Measurements from ENCODE around the gene PODXL. TPM values are rescaled to one million over a fixed set of nuclear protein-coding genes. Genes with fewer than 3 reads are reported as not detected.

The PODXL gene
- total and polyA plus RNA-seq, 2 of the 8 experiments (the other 6 are each of a cell fraction or from before 2014, with no cell fraction given) = 638 to 925 TPM

DNA sequence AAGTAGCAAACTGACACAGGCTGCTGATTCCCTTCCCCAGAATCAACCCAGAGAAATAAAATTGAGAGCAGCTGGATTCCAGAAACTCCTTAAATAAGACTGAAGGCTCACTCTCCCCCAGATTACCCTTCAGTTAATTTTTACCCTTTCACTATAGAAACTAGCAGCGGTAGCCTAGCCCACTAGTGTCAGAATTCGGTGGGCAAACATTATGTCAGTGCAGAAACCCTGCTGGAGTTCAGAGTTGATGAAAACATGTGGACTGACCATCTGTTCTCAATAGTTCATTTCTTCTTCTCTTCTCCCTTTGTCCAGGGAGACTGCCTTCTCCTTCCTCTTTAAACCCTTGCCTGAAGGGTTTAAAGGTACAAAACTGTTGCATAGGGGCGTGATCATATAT lies 100.1 kb downstream of the PODXL start:
- Histone ChIP-seq H3K56ac (replicated peaks; ENCODE audit: insufficient read length, low read depth, low read length) (no peak overlapping the region), H2BK120ac (replicated peaks; ENCODE audit: low read depth, low read length) (no peak overlapping the region), H2AK5ac (ENCODE audit: low read depth, low read length) (no peak overlapping the region), H3K4ac (replicated peaks; ENCODE audit: insufficient read length, low read depth, low read length) (no peak overlapping the region), H3K4me1 (replicated peaks in 1 of 4; ENCODE audit: control insufficient read depth in 3 of 4, insufficient read depth in 4 of 4, low read length in 3 of 4) (no peaks in the 10 kb centered on the region), H4K20me1 (replicated peaks in 1 of 2; ENCODE audit: control insufficient read depth in 1 of 2, insufficient read depth in 2 of 2, low read length in 2 of 2) (no peaks in the 10 kb centered on the region), H3K79me2 (ENCODE audit: control insufficient read depth in 1 of 2, insufficient read depth in 2 of 2, low read length in 2 of 2) (no peaks in the 10 kb centered on the region), H4K5ac (ENCODE audit: insufficient read length, low read depth, low read length) (no peak overlapping the region), H4K8ac (ENCODE audit: extremely low read depth, insufficient read depth, low read length) (no peak overlapping the region), H3K18ac (ENCODE audit: extremely low read depth, low read length) (no peak overlapping the region), H3K27me3 (replicated peaks in 1 of 4; ENCODE audit: control insufficient read depth in 3 of 4, extremely low read depth in 1 of 4, insufficient read depth in 3 of 4, low read length in 3 of 4) (no peaks in the 10 kb centered on the region), H4K91ac (replicated peaks; ENCODE audit: insufficient read length, low read length) (no peak overlapping the region), H2AFZ (ENCODE audit: low read length) (no peak overlapping the region), H2BK20ac (ENCODE audit: low read length) (no peak overlapping the region), H3K9me3 (ENCODE audit: insufficient read depth in 2 of 2, low read depth in 1 of 2, low read length in 1 of 2) (no peaks in the 10 kb centered on the region), H3K36me3 (ENCODE audit: control insufficient read depth in 2 of 4, insufficient read depth in 4 of 4, low read length in 3 of 4) (no peaks in the 10 kb centered on the region), H3K23me2 (ENCODE audit: low read depth, low read length) (no peaks in the 10 kb centered on the region), H3K9ac (replicated peaks in 1 of 4; ENCODE audit: extremely low read depth in 1 of 4, low read depth in 3 of 4, low read length in 3 of 4) (no peak overlapping the region), H2BK15ac (ENCODE audit: low read length) (no peak overlapping the region), H2BK5ac (ENCODE audit: low read depth, low read length) (no peak overlapping the region), H3K23ac (ENCODE audit: insufficient read length) (no peak overlapping the region), H3K27ac (ENCODE audit: low read depth, low read length) (no peak overlapping the region), H2BK12ac (ENCODE audit: low read depth, low read length) (no peak overlapping the region), H3K14ac (ENCODE audit: insufficient read length) (no peak overlapping the region), H3K79me1 (ENCODE audit: low read depth, low read length) (no peaks in the 10 kb centered on the region), H3K4me2 (ENCODE audit: insufficient read depth in 1 of 2, low read depth in 2 of 2, low read length in 2 of 2) (no peak overlapping the region), H3K4me3 (ENCODE audit: extremely low read depth in 1 of 4, insufficient read depth in 2 of 4, low read depth in 3 of 4, low read length in 4 of 4) (no peak overlapping the region)
- POLR2A ChIA-PET (ENCODE audit: partially characterized antibody) = no interaction called here
- DNase-seq (ENCODE audit: low read depth in 1 of 2, low spot score in 2 of 2) = no peak
- CTCF ChIA-PET (ENCODE audit: partially characterized antibody) = no interaction called here
- FAIRE-seq = no peak
- 94% methylated on average over 3 of the region's 3 CpGs; no CpG with 5 or more reads in 1 of the 2 experiments for WGBS, 2 experiments (ENCODE audit: extremely low coverage in 1 of 2, insufficient coverage in 1 of 2, insufficient read length in 1 of 2, insufficient replicate concordance in 2 of 2, low coverage in 1 of 2, low lambda C conversion rate in 2 of 2, missing lambda C conversion rate in 1 of 2)
- TF ChIP-seq POU5F1 (IDR thresholded peaks at IDR 0.05; ENCODE audit: low read depth, low read length) = no peak
- no peak for TF ChIP-seq BRCA1 (IDR thresholded peaks at IDR 0.05; ENCODE audit: low read depth, low read length)
- TF ChIP-seq TEAD4 (IDR thresholded peaks at IDR 0.05; ENCODE audit: low read depth, low read length) = no peak
- TF ChIP-seq RBBP5 (IDR thresholded peaks at IDR 0.05; ENCODE audit: borderline replicate concordance, low read depth, low read length) = no peak
- no peak for TF ChIP-seq JUND (IDR thresholded peaks at IDR 0.05; ENCODE audit: low read length)
- no peak for TF ChIP-seq KDM1A (IDR thresholded peaks at IDR 0.05; ENCODE audit: borderline replicate concordance, low read length)
- TF ChIP-seq EP300 (IDR thresholded peaks at IDR 0.05; ENCODE audit: borderline replicate concordance in 1 of 2, low read depth in 2 of 2, low read length in 2 of 2) = no peak
- TF ChIP-seq NRF1 (IDR thresholded peaks at IDR 0.05; ENCODE audit: low read depth, low read length) = no peak

Data from H1 (cell line).